Kidney (tissue), 14 donors: ENCODE results near the gene SLC49A3. TPM values are rescaled to one million over a fixed set of nuclear protein-coding genes. Genes with fewer than 3 reads are reported as not detected.
"Not testable (repeated sequence)": the region's sequence is repeated elsewhere in the genome, so short reads cannot be mapped to it uniquely, and the experiment has no call there.

ENCODE experiments used
- DNase-seq, 5 donors: peaks; one replicate each; pipeline ENCODE4 v3.0.0-alpha.2; 2013 to 2020
- FAIRE-seq: peaks from 2 replicates; lab custom pipeline; 2012; peaks lifted over from hg19 to GRCh38; lab: Jason Lieb, UNC
- H3K27ac ChIP-seq, 2 donors: one replicate each; pipeline ENCODE4 v1.7.0; 2013; ENCODE audit warnings: low read depth in 2 of 2, low read length in 2 of 2, inconsistent platforms in 1 of 2
- H3K27me3 ChIP-seq: one replicate; pipeline ENCODE4 v1.7.1; 2013; ENCODE audit warnings: low read length, inconsistent platforms; ENCODE audit not compliant: control insufficient read depth, insufficient read depth
- H3K36me3 ChIP-seq, 3 donors: one replicate each; pipeline versions ENCODE4 v1.7.0 to v1.7.1; 2013; ENCODE audit warnings: low read length in 3 of 3, control low read depth in 1 of 3, inconsistent platforms in 1 of 3; ENCODE audit not compliant: insufficient read depth in 3 of 3, control insufficient read depth in 2 of 3
- H3K4me1 ChIP-seq, 3 donors: one replicate each; pipeline versions ENCODE4 v1.7.0 to v1.7.1; 2013; ENCODE audit warnings: low read length in 3 of 3, inconsistent platforms in 1 of 3, low read depth in 1 of 3; ENCODE audit not compliant: control insufficient read depth in 2 of 3, insufficient read depth in 2 of 3
- H3K4me3 ChIP-seq, 3 donors: one replicate each; pipeline versions ENCODE4 v1.7.0 to v1.8.1; 2013; ENCODE audit warnings: low read length in 3 of 3, control low read depth in 1 of 3, inconsistent platforms in 1 of 3
- H3K9ac ChIP-seq, 3 donors: one replicate each; pipeline versions ENCODE4 v1.7.0 to v1.7.1; 2013; ENCODE audit warnings: low read length in 3 of 3, control low read depth in 1 of 3, inconsistent platforms in 1 of 3
- H3K9me3 ChIP-seq, 3 donors: one replicate each; pipeline versions ENCODE4 v1.7.0 to v1.7.1; 2013; ENCODE audit warnings: low read length in 3 of 3, control low read depth in 1 of 3, inconsistent platforms in 1 of 3; ENCODE audit not compliant: control insufficient read depth in 2 of 3, insufficient read depth in 1 of 3
- CTCF ChIP-seq: IDR thresholded peaks from 3 replicates; pipeline ENCODE4 v1.5.1; 2012; ENCODE audit warnings: mild to moderate bottlenecking, moderate library complexity, borderline replicate concordance; ENCODE audit not compliant: insufficient read depth; ENCODE audit errors: extremely low read depth
- intact Hi-C: fragments of 100-400 bp; cut with DNase I; formaldehyde crosslinking; loops from one replicate; pipeline ENCODE4 v1.11.1; 2022
- polyA plus RNA-seq: library from polyadenylated mRNA; stranded (reverse); fragments of 350-450 nt; fragmentation: Illumina TruSeq; extraction: RNeasy Lipid Tissue Mini Kit (QIAGEN cat#74804); gene quantifications from one replicate; pipeline ENCODE4 v1.2.3, GENCODE V29; 2014; ENCODE audit warnings: low read depth, low replicate concordance; ENCODE audit not compliant: insufficient read depth
- total RNA-seq: library from RNA; stranded (reverse); fragmentation: NEBNext Ultra II Directional; extraction: Animal tissue kit (Norgen Biotek cat#: 25700); gene quantifications from one replicate; pipeline ENCODE4 v1.2.1, GENCODE V29; 2021
- donor health status: control.
- donor health status: control.
- donor health status: control.
- donor health status: control.
- donor health status: control.
- donor health status: DM: yes; HTN: yes; CAD: no.
- donor health status: Normal renal cell carcinoma (clear cell type).

Gene SLC49A3
- total and polyA plus RNA-seq, 2 donors from 2014 or later, result 12.6 to 18.2 TPM

- no peaks in the 10 kb centered on the region for H3K36me3 ChIP-seq
- no peaks in the 10 kb centered on the region for H3K27me3 ChIP-seq
- no peak overlapping the region for H3K4me3 ChIP-seq
- H3K27ac ChIP-seq, result no peak overlapping the region
- H3K4me1 ChIP-seq, result no peaks in the 10 kb centered on the region
- FAIRE-seq (no peak), DNase-seq (peak in 2 of 5 donors; percentile 27 to 64)
- no peaks in the 10 kb centered on the region for H3K9me3 ChIP-seq
- H3K9ac ChIP-seq, result no peak overlapping the region
- intact Hi-C loops, result no loop called here
- TF ChIP-seq CTCF, result no peak
These were observed 42.5 kb downstream of the SLC49A3 start for GRCh38 chr4:646460-646859.

GRCh38 chr4:642366-642765 is 46.6 kb downstream of the SLC49A3 start:
- H3K27ac ChIP-seq, H3K36me3 ChIP-seq, H3K9ac ChIP-seq, intact Hi-C loops, H3K4me1 ChIP-seq, FAIRE-seq, H3K27me3 ChIP-seq, H3K4me3 ChIP-seq, H3K9me3 ChIP-seq: not testable (repeated sequence)
- peak in 1 of 5 donors; percentile 12 for DNase-seq

GRCh38 chr4:637536-638280 is 51.2 kb downstream of the SLC49A3 start:
- Histone ChIP-seq H3K9ac (no peak overlapping the region), H3K27me3 (no peaks in the 10 kb centered on the region), H3K27ac (no peak overlapping the region), H3K36me3 (no peaks in the 10 kb centered on the region), H3K4me3 (no peak overlapping the region), H3K4me1 (no peaks in the 10 kb centered on the region), H3K9me3 (no peaks in the 10 kb centered on the region)
- TF ChIP-seq CTCF, result no peak
- intact Hi-C loops, result no loop called here
- FAIRE-seq (no peak), DNase-seq (peak; percentile 75 to 80 (median 76))

- Histone ChIP-seq H3K4me1 (no peaks in the 10 kb centered on the region), H3K9ac (no peak overlapping the region), H3K27me3 (no peaks in the 10 kb centered on the region), H3K27ac (no peak overlapping the region), H3K9me3 (peaks cover 0 to under 1% (median 0%) of the 10 kb centered on the region in 3 donors), H3K4me3 (no peak overlapping the region), H3K36me3 (no peaks in the 10 kb centered on the region)
- no peak for FAIRE-seq
- DNase-seq, result peak in 1 of 5 donors; percentile 35
- TF ChIP-seq CTCF, result no peak
- intact Hi-C loops, result no loop called here
These were observed 52.3 kb downstream of the SLC49A3 start for GRCh38 chr4:636628-637159.
